ENCODE measurements around the gene TMEM238.
A peak's percentile ranks its signal among the peaks of the same experiment; 100 is the strongest.

The TMEM238 gene

DNA sequence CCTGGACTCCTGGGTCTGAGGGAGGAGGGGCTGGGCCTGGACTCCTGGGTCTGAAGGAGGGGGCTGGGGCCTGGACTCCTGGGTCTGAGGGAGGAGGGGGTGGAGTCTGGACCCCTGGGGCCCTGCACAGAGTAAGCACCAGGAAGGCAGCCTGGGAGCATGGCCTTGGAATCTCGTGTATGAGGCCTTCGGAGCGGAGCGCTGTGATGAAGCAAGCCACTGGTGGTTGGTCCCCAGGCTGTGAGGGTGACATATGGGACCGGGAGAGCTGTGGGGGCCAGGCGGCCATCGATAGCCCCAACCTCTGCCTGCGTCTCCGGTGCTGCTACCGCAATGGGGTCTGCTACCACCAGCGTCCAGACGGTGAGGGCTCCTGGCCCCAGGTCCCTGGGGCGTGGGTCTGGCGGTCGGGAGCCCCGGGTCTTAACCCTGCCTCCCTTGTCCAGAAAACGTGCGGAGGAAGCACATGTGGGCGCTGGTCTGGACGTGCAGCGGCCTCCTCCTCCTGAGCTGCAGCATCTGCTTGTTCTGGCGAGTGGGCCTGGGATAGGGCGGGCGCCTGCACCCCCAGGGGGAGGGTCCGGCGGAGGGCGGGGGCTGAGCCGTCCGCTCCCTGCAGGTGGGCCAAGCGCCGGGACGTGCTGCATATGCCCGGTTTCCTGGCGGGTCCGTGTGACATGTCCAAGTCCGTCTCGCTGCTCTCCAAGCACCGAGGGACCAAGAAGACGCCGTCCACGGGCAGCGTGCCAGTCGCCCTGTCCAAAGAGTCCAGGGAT, 6.5 kb downstream of the TMEM238 start:
- no peak for DNase-seq (ENCODE audit: low spot score)

DNA sequence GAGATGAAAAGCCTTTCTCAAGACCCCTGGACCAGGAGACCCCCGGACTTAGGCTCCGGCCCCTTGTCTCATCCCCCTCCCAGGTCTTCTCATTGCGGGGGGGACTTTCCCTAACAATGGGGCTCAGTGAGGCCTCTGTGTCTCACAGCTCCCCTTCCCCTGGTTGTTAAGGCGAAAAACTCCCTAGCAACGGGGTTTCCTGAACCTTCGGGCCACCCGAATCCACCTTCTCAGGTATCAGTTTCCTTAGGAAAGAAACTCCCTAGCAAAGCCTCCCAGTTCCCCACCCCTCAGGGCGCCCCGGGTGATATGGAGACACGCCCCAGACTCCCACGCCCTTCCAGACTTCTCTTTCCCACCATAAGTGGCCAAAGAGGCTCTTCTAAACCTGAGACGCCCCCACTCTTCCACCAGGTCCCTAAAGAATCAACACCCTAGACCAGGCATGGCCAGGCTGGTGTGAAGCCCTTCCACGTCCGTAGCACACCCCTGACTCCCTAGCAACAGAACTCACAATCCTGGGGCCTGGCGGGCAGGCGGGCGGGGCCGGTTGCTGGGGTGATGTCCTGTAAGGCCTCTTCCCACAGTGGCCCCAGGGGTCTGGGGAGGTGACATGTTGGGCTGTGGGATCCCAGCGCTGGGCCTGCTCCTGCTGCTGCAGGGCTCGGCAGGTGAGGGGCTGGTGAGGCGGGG, 7.7 kb downstream of the TMEM238 start, which contains the start of gene TMEM190:
TSS of gene TMEM190 (plus strand) at position 586 of the 693 bp plus-strand sequence. CDS start at position 614, 28 bp downstream.
- DNase-seq (ENCODE audit: low spot score): no peak

GRCh38 chr19:55373993-55374757, 9.9 kb downstream of the TMEM238 start:
- peak; percentile 73 for DNase-seq (ENCODE audit: low spot score)

DNA sequence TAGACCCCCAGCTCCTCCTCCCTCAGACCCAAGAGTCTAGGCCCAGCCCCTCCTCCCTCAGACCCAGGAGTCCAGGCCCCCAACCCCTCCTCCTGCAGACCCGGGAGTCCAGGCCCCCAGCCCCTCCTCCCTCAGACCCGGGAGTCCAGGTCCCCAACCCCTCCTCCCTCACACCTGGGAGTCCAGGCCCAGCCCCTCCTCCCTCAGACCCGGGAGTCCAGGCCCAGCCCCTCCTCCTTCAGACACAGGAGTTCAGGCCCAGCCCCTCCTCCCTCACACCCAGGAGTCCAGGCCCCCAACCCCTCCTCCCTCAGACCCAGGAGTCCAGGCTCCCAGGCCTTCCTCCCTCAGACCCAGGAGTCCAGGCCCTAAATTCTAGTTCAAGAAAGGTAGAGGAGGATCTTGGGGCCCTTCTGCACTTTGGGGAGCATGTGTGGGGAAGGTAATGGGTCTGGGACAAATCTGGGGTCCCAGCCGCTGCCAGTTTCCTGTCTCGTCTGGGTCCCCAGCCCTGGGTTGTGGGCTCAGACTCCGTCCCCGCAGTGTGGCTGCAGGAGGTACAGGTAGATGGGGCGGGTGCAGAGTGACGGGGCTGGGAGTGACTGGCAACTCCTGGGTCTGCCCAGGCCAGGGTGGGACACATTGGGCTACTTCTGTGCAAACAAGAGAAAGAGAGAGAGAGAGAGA, 10.6 kb downstream of the TMEM238 start:
- DNase-seq (ENCODE audit: low spot score): no peak

DNA sequence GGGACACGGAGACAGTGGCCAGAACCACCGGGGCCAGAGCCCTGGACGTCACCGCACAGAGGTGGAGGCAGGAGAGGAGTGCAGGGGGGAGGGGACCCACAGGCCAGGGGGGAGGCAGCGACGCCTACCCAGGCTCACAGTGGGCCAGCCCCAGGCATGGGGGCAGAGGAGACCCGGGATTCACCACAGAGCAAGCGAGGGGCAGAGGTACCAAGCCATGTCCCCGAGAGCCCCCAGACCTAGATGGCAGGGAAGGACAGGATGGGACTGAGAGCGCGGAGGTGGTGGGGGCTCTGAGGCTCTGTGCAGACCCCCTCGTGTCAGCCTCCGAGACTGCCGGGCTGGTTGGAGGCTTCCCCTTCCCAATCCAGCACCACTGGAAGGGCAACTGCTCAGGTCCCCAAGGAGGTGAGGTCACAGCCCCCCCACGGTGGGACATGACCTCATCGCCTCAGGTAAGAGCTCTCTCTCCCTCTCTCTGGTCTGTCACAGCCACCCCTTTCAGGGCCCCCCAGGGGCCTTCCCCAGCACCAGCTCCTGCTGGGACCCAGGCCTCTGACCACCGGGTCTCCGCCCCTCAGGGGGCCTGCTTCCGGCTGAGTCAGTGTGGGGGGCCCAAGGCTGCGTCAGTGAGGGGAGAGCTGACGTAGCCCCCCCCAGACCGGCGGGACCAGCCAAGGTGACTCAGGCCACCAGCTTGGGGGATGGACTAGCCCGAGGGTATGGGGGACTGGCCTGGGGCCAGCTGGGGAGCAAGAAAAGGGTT, 11.6 kb downstream of the TMEM238 start:
- no peak for DNase-seq (ENCODE audit: low spot score)

- DNase-seq (ENCODE audit: low spot score): peak; percentile 84
Measured at GRCh38 chr19:55370305-55370988, 13.6 kb downstream of the TMEM238 start, which contains the start of gene IL11. TSS of gene IL11 (minus strand) at chr19:55370463. CDS start at chr19:55370310, 153 bp downstream.

GRCh38 chr19:55369653-55370304, 14.3 kb downstream of the TMEM238 start:
- DNase-seq (ENCODE audit: low spot score): peak; percentile 95

DNA sequence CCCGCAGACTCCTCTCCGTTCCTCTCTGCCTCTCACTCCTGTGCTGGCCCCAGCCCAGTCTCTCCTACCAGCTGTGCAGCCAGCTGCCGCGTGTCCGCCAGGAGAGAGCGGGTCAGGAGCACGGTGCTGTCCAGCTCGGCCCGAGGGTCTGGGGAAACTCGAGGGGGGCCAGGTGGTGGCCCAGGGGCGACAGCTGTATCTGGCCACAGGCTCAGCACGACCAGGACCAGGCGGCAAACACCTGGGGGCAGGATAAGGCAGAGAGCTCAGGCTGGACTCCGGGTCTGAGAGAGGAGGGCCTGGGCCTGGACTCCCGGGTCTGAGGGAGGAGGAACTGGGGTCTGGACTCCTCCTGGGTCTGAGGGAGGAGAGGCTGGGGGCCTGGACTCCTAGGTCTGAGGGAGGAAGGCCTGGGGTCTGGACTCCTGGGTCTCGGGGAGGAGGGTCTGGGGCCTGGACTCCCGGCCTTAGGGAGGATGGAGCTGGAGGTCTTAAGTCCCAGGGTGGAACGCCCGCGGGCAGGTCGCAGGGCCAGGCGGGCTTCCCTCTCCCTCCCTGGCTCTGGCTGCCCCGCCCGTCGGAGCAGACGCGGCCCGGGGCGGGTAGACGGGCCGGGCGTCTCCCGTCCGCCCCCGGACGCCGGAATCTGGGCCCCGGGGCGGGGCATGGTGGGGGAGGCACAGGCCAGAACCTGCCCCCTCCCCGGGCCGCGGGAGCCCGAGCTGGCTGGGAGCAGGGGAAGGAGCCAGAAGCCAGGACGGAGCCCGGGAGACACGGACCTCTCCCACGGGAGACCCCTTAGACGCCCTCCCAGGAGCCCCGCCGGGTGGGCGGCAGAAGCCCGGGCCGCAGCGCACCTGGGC, 15.2 kb downstream of the TMEM238 start:
- peak; percentile 95 for DNase-seq (ENCODE audit: low spot score)

DNA sequence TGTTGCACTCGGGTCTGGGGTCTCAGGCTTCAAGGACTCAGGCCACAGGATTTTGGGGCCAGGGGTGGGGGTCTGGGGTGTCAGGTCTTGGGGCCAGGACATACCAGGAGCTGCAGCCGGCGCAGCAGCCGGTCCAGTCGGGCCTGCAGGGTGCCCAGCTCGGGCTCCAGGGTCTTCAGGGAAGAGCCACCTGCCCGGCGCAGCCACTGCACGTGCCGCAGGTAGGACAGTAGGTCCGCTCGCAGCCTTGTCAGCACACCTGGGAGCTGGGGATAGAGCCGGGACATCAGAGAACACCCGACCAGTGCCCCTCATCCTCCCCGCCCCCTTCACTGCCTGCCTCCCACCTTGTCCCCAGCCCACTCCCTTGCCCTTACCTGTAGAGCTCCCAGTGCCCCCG, 16.0 kb downstream of the TMEM238 start:
- no peak for DNase-seq (ENCODE audit: low spot score)

GRCh38 chr19:55366790-55367189, 17.3 kb downstream of the TMEM238 start:
- DNase-seq (ENCODE audit: low spot score): no peak

DNA sequence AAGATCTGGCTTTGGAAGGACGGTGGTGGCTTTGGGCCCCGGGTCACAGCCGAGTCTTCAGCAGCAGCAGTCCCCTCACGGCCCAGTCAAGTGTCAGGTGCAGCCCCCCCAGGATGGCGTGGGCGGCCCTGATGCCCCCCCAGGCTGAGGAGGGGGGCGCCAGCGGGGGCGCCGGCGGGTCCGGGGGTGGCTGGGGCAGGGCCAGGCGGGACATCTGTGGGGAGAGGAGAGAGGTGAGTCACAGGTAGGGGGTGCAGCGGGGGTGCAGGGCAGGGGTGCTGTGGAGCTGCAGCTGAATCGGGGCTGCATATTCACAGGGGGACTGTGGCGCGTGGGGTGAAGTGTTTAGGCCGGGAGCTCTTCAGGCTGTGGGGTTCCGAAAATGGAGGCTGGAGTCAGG, 18.1 kb downstream of the TMEM238 start:
- DNase-seq (ENCODE audit: low spot score): no peak

- DNase-seq (ENCODE audit: low spot score): no peak
Measured at GRCh38 chr19:55365245-55365644, 18.8 kb downstream of the TMEM238 start.

DNA sequence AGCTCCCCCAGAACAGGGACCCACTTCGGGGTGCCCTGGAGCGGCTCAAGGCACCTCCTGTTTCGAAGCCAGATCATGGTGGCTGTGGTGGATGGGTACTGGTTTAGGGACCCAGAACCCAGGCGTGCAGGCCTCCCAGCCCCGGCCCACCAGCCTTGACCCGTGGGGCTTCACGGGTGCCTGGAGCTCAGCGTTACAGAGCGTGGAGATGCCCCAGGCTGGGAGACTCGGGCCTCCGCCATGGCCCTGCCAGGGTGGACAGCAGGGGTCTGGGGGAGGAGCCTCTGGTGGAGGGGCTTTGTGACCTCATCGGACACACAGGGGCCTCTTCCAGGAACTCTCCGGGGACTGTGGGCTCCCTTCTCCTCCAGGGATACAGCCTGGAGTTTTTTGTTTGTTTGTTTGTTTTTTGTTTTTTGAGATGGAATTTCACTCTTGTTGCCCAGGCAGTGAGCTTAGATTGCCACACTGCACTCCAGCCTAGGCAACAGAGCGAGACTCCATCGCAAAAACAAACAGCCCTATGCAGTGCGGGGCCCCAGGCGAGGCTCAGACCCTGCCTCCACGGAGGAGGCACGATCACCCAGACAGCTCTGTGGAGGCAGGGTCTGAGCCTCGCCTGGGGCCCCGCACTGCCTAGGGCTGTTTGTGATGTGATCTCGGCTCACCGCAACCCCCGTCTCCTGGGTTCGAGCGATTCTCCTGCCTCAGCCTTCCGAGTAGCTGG, 20.9 kb downstream of the TMEM238 start, which contains the start of gene GARIN5B:
TSS of gene GARIN5B (minus strand) at position 271 of the 727 bp plus-strand sequence. CDS start at position 77, 194 bp downstream.
- no peak for DNase-seq (ENCODE audit: low spot score)

- DNase-seq (ENCODE audit: low spot score): no peak
Measured at GRCh38 chr19:55362174-55362989, 21.7 kb downstream of the TMEM238 start.

DNA sequence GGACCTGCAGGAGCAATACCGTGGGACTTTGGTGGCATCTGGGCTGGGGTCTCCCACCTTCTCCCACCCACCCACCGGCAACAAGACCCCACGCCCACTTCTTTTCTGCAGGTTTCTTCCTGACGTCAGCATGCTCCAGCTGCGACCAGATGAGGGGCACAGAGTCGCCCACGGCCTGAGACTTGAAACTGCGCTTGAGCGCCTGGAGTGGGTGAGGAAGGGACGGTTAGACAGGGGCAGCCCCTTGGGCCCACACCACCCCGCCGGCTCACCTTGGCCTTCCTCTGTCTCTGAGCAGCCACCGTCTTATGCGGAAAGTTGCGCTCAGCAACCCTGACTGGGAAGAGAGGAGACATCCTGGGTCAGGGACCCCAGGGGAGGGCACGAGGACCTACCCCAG, 23.2 kb downstream of the TMEM238 start:
- DNase-seq (ENCODE audit: low spot score): no peak

GRCh38 chr19:55358943-55359908, 24.9 kb downstream of the TMEM238 start:
- DNase-seq (ENCODE audit: low spot score): no peak

All from GM03348 (cell line).